B cell (primary cell): Measurements from ENCODE around the gene AKR1C3.
"Not testable (repeated sequence)": the region's sequence is repeated elsewhere in the genome, so short reads cannot be mapped to it uniquely, and the experiment has no call there.

Source experiments
- CTCF ChIP-seq: fragments of 200-600 bp; IDR thresholded peaks from one replicate; pipeline ENCODE4 v1.8.0; 2022; ENCODE audit warnings: antibody characterized with exemption, mild to moderate bottlenecking
- EZH2 ChIP-seq: IDR thresholded peaks from 2 replicates; pipeline ENCODE4 v1.6.1; 2012; ENCODE audit warnings: borderline replicate concordance, low read depth, mild to moderate bottlenecking, moderate library complexity, low read length; ENCODE audit not compliant: insufficient read depth, poor library complexity, severe bottlenecking

- TF ChIP-seq CTCF, EZH2: not testable (repeated sequence)
Observed at GRCh38 chr10:5137699-5138098, 43.5 kb downstream of the AKR1C3 start.
